SHP77 (cell line): ENCODE data around the gene BUD13.
"Not testable (repeated sequence)": the region's sequence is repeated elsewhere in the genome, so short reads cannot be mapped to it uniquely, and the experiment has no call there.

ENCODE experiments used
- DNase-seq, 2 experiments: peaks; one replicate each; lab custom pipeline; 2025; lab: John Stamatoyannopoulos, UW

BUD13 gene, protein sequence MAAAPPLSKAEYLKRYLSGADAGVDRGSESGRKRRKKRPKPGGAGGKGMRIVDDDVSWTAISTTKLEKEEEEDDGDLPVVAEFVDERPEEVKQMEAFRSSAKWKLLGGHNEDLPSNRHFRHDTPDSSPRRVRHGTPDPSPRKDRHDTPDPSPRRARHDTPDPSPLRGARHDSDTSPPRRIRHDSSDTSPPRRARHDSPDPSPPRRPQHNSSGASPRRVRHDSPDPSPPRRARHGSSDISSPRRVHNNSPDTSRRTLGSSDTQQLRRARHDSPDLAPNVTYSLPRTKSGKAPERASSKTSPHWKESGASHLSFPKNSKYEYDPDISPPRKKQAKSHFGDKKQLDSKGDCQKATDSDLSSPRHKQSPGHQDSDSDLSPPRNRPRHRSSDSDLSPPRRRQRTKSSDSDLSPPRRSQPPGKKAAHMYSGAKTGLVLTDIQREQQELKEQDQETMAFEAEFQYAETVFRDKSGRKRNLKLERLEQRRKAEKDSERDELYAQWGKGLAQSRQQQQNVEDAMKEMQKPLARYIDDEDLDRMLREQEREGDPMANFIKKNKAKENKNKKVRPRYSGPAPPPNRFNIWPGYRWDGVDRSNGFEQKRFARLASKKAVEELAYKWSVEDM

DNA sequence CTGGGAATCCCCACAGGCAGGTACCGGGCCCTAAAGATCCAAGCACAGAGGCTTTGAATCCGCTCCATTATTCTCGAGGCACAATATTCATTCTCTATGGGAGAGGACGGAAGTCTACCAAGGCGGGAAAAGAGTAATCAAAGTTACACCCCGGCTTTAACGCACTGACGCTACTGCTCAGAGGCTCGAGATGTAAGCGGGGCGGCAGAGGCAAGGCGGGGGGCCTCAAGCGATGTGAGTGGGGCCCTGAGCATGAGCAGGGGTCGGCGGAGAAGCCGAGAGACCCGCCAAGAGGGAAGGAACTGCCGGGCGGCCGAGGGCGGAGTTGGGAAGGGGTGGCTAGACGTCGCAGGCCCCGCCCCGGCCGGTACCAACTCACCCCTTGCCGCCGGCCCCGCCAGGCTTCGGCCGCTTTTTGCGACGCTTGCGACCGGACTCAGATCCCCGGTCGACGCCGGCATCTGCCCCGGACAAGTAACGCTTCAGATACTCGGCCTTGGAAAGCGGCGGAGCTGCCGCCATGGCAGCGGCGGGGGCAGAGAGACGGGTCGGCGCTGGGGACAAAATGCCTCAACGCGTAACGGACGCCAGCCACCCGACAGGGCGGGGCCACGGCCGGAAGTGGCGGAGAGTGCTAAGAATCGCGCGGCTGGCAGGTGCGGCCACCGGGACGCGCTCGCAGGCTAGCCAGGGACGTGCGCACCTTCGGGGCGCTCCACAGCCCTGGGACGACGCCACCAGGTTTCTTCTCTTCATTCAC lies at the start of gene BUD13:
BUD13 (minus strand) TSS at position 545 of the 760 bp plus-strand sequence; CDS start at position 522, 23 bp downstream.
- peak; percentile 80 to 86 for DNase-seq

DNA sequence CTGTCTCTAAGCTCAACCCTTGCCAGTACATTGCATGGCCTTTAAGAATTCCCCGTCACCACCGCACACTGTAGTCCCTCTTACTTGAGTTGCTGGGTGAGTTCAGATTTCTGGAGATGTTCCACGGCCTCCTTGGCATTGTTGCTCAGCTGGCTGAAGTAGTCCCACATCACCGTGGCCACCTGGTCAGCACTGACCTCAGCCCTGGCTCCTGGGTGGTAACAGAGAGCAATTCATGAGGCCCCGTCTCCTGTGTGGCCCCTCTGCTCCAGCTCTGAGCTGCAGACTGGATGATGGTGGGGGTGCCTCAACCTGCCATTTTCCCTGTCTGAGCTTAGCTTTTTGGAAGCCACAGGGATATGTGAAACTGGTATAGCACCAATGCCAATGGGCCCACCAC lies 49.8 kb upstream of the BUD13 start:
- no peak for DNase-seq

DNA sequence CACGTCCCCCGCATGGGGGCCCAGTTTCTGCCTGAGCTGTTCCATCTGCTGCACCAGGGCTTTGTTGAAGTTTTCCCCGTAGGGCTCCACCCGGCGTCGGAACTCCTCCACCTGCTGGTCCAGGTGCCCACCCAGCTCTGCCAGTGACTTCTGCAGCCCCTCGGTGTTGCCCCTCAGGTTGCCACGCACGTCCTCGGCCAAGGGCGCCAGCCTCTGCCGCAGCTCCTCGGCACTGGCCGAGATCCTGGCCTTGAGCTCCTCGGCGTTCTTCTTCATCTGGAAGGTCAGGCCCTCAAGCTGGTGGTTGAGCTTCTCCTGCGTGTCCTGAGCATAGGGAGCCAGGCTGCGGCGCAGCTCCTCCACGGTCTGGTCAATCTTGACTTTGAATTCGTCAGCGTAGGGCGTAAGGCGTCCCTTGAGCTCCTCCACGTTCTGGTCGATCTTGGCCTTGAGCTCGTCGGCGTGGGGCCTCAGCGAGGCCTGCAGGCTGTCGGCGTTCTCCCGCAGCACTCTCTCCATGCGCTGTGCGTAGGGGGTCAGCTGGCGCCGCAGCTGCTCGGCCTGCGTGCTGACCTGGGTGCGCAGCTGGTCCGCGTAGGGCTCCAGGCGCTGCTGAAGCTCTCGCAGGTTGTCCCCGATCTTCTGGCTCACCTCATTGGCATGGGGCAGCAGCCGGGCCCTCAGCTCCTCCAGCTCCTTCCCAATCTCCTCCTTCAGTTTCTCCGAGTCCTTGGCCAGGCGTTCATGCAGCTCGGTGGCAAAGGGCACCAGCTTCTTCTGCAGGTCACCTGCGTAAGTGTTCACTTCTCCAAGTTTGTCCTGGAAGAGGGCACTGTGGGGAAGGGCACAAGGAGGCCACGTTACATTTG lies 48.5 kb upstream of the BUD13 start:
- no peak for DNase-seq

DNA sequence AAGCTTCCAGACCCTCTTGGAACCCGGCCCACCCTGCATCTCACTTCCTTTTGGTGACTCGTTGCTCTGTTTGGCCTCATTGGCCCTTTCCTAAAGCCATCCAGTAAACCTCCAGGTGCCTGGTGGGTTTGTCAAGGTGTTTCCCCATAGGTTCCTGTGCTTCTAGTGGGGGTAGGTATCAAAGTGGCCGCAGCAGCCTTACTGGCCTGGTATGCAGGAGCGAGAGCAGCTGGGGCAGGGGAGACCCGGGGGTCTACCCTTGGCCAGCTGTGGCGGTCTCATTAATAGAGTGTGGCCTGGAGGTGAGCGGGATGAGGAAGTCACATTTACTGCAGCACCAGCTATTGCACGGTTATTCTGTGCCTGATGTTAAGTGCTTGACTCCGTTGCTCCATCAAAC lies 46.3 kb upstream of the BUD13 start:
- no peak for DNase-seq

DNA sequence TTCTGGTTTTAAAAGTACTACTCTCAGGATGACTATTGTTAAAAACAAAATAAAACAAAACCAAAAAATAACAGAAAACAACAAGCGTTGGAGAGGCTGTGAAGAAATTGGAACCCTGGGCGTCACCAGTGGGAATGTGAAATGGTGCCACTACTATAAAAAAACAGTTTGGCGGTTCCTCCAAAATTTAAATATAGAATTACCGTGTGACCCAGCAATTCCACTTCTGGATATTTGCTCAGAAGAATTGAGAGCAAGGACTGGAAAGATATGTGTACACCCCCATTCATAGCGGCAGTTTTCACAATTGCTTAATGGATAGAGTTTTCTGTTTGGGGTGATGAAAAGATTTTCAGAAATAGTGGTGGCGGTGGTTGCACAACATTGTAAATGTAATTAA lies 41.7 kb upstream of the BUD13 start:
- DNase-seq = no peak

DNA sequence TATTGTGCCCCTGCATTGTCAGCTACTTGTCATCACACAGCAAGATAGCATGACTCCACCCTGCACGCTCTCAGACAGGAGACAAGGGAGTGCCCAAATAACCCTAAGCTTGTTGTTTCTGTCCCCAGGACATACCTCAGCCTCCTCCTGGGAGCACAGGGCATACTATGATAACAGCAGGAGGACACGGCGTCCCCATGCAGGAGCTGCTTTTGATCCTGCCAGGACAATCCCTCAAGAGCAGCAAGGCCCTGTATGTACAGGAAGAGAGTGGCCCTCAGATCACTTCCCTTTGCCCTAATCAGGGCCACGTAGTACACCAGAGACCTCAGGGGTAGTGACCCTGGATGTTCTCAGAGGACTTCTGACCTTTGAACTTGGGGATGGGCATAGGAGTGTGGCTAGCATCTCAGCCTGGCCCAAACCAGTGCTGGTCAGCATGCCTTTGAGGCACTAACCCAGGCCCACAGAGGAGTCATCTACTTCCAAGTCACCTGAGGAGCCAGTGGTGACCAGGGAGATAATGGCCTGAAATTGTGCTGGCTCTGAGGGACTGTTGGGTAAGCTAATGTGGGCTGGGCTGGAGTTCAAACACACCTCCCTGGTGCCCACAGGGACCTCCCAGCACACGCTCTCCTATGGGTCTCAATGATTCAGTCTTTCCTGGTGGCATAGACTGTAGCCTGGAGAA lies 41.1 kb upstream of the BUD13 start:
- DNase-seq = no peak

DNA sequence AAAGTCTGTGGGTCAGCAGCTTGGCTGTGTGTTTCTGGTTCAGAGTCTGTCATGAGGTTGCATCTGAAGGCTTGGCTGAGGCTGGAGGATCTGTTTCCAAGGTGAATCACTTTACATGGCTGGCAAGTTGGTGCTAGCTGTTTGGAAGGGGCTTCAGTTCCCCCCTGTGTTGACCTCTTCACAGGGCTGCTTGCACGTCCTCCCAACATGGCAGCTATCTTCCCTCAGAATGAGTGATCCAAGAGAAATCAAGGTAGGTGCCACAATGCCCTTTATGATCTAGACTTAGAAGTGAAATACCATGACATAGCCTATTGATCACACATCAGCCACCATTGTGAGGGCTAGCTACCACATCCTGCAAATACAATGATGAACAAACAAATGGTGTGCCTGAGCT lies 40.4 kb upstream of the BUD13 start:
- no peak for DNase-seq

DNA sequence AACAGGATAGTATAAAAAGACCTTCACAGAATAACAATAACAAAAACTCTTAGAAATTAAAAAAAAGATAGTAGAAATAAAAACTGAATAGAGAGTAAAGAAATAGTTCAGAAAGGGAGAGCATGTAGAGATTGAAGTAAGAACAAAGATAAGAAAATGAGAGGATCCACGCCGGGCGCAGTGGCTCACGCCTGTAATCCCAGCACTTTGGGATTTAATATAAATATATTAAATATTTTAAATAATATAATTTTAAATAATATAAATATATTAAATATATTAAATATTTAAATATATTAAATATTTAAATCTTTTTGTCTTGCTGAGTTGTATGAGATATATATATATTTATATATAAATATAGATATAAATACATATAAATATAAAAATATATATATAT lies 39.3 kb upstream of the BUD13 start:
- DNase-seq = no peak

DNA sequence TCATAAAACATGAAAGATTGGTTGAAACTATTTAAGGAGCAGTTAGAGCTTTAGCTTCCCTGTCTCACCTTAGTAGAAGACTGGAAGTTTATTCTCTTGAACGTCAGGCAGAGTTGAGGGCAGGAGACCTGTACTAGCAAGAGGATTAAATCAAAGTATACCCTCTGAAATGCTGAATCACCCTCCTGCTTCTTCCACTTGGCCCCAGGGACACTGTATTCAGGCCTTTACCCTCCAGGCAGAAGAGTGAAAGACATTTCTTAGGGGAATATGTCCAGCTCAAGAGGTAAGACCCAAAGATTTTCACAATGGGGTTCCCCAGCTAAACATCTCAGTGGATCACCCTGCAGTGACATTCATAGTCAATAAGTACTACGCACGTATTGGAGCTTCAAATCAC lies 38.4 kb upstream of the BUD13 start:
- DNase-seq = no peak

DNA sequence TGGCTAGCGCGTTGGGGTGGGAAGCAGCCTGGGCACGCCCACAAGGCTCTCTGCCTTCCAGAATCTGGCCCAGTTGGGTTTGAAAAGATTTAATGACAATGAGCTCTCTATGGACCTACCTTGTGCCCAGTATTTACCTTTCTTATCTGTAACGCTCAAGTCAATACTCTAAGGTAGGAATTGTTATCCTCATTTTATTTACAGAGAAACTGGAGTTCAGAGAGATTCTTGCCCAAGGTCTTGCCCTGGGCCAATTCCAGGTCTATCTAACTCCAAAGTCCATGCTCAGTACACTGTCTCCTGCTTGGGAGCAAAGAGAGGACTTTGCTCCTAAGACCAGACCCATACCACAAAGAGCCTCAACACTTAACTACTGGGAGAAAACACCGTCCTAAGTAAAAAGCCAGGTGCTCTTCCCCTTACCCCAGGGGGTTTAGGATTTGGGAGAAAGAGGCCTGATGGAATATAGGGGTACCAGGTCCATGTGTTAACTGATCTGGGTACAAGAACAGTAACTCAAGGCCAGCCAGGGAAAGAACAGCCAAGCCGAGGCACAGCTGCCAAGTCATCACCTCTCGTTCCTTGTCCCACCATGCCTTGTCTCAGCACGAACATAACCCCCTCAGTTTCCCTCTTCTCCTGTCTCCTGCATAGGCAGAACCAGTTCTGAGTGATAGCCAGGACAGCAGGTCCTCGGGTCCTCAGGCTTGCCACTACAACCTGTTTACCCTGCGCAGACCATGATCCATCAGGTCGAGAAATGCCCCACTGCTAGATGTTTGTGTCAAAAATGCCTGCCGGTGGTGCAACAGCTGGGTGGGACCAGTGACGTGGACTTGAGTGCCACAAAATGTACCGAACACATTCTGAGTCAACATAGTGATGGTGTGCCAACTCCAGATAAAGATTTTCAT lies 35.7 kb upstream of the BUD13 start:
- DNase-seq = no peak

DNA sequence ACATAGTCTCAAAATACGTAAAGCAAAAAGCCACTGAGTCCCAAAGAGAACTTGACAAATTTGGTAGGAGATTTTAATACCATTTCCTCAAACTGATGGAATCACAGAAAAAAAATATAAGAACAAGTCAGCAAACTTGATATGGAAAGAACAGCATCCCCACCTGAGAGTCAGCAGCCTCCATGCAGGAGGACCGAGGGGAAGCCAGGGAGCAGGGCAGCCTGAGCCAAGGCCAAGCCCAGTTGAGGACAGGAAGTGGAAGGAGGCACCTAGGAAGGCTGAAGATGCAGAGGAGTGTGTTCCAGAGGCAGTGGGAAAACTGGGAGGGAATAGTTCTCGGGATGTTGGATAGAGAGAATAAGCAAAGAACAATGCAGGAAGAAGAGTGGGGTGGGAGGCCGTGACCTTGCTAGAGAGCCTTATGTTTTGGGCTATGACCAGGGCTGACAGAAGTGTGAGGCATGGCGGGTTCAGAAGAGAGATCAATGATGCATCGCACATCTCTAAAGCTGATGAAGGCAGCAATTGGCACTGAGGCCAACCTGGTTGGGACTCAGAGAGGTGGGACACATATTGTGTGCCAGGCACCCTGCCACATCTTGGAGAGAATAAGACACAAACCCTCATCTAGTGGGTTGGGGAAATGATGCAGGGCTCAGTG lies 34.9 kb upstream of the BUD13 start:
- no peak for DNase-seq

DNA sequence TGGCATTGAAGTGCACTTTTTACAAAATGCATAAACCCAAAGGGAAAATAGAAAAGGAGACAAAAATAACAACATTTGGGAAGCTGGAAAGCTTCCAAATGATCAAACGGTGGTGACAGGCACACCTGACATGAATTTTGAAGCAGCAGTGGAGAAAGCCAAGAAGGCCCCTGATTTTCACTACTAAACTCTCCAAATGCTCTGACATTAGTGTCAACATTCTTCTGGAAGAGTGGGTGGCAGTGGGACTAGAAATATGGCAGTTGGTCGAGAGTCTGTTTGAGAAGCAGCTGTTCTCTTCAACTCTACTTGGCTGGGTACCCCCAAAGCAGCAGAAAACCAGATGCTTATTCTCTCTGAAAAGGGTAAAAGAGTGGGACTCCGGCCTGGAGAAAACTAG lies 31.2 kb upstream of the BUD13 start:
- DNase-seq = no peak

DNA sequence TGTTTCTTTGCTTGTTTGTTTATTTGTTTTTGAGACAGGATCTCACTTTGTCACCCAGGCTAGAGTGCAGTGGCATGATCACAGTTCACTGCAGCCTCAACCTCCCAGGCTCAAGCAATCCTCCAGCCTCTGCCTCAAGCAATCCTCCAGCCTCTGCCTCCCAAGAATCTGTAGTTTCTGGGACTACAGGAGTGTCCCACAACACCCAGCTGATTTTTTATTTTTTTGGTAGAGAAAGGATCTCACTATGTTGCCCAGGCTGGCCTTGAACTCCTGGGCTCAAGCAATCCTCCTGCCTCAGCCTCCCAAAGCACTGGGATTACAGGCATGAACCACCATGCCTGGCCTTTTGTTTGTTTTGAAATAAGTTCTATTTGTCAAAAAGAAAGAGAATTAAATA lies 28.9 kb upstream of the BUD13 start:
- not testable (repeated sequence) for DNase-seq

DNA sequence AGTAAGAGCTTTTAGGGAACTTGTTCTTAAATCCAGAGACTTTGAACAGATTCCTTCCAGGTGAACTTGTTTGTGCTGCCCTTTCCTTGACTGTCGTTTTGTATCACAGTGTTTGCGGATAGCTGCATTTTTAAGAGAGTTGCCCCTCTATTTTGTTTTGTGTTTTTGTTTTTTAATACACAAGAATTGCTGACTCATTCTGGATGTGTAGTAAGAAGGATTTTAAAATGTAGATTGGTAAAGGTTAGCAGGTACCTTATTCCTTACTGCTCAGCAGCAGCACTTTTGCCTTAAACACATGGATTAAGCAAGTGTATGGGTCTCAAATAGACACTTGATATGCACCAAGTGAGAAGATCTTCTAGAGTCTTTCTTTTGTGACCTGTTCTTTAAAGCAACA lies 27.8 kb upstream of the BUD13 start:
- no peak for DNase-seq

DNA sequence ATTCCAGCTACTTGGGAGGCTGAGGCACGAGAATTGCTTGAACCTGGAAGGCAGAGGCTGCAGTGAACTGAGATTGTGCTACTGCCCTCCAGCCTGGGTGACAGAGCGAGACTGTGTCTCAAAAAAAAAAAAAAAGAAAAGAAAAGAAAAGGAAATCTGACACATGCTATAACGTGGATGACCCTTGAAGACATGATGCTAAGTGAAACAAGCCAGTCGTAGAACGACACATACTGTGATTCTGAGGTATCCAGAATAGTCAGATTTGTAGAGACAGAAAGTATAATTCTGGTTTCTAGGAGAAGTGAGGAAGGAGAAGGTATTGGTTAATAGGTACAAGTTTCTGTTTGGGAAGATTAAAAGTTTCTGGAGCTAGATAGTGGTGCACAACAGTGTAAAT lies 25.6 kb upstream of the BUD13 start:
- no peak for DNase-seq

DNA sequence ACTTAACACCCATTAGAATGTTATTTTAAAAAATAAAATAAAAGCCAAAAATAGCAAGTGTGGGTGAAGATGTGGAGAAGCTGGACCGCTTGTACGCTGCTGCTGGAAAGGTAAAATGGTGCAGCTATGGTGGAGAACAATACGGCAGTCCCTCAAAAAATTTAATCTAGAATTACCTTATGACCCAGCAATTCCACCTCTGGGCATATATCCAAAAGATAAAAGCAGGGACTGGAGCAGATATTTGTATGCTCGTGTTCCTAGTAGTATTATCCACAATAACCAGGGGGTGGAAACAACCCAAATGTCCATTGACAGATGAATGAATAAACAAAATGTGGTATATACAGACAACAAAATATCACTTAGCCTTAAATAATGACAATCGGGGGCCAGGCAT lies 25.0 kb upstream of the BUD13 start:
- DNase-seq = no peak

DNA sequence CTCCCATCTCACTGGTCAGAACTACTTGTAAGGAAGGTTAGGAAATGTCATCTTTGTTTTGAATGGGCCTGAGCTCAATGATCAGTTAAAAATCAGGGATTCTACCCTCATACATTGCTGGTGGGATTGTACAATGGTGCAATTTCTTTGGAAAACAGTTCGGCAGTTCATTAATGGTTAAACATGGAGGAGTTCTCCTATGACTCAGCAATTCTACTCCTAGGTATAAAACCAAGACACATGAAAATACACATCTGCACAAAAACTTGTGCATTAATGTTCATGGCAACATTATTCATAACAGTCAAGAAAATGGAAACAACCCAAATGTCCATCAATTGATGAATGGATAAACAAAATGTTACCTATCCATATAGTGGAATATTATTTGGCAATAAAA lies 23.8 kb upstream of the BUD13 start:
- DNase-seq = no peak

DNA sequence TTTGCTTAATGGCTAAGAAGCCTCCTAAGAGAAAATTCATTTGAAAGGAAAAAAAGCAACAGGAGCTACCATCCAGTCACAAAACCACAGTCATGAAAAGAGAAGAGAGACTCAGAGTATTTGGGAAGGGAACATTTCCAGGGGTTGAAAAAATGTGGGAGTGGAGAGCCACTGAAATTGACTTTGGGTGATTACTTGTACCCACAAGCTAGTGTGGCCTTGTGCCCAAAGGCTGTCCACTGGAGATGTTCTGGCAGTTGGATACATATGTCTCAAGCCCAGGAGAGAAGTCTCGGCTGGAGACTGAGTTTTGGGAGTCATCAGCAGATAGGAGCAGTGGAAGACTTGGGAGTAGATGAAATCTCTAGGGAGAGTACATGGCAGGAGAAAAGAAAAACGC lies 22.1 kb upstream of the BUD13 start:
- DNase-seq = no peak

DNA sequence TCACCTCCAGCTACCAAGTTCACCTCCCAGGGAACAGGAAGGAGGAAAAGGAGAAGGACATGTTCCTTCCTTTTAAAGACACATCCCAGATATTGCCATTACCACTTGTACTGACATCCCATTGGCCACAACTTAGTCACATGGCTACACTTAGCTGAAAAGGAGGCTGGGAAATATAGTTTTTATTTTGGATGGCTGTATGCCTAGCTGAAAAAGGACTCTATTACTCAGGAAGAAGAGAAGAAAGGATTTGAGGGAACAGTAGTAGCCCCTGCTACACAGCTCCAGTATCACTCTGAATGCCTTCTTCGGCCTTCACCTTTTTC lies 20.9 kb upstream of the BUD13 start:
- no peak for DNase-seq
